ENCODE measurements around the gene TMEM63C. TPM values are rescaled to one million over a fixed set of nuclear protein-coding genes. Genes with fewer than 3 reads are reported as not detected.

TMEM63C gene
- total and polyA plus RNA-seq, 4 experiments from 2014 or later: 0.36 to 1.7 TPM; not detected in 2

DNA sequence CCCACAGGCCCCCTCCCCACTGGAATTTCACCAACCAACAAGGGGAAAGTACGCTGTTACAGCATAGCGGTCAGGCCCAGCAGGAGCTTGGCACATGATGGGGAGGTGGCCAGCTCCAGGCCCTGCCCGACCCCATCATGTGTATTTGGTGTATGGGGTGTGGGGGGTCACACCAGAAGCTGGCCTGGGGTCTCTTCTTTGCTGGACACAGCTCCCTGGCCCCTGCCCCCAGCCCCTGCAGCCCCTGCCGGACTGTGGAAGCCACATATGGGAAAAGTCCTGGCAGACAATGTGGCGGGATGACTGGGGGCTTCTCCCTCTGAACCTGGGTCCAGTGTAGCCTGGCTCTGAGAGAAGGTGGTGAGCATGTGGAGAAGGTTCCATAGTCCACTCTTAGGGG is 77.0 kb downstream of the TMEM63C start:
- Histone ChIP-seq H3K36me3 (ENCODE audit: insufficient read depth, low read length) (no peaks in the 10 kb centered on the region), H3K27me3 (ENCODE audit: insufficient read depth, low read length) (no peaks in the 10 kb centered on the region), H3K27ac (ENCODE audit: low read depth, low read length) (no peak overlapping the region), H3K9me3 (ENCODE audit: control insufficient read depth in 1 of 2, low read length in 2 of 2) (no peaks in the 10 kb centered on the region), H3K4me3 (ENCODE audit: low read length in 2 of 2) (no peak overlapping the region), H3K4me1 (ENCODE audit: insufficient read depth, low read length) (no peaks in the 10 kb centered on the region)
- H3K9me3 Mint-ChIP-seq: no peaks in the 10 kb centered on the region
- CTCF ChIA-PET (ENCODE audit: partially characterized antibody): no interaction called here
- no peak overlapping the region for H3K27ac Mint-ChIP-seq
- H3K36me3 Mint-ChIP-seq: no peaks in the 10 kb centered on the region
- intact Hi-C loops (cut with micrococcal nuclease): no loop called here
- POLR2A ChIA-PET (ENCODE audit: partially characterized antibody): no interaction called here
- no peaks in the 10 kb centered on the region for H3K4me1 Mint-ChIP-seq
- no peak for DNase-seq
- no peak overlapping the region for H3K4me3 Mint-ChIP-seq
- H3K27me3 Mint-ChIP-seq: peaks cover 4 to 20% of the 10 kb centered on the region in 2 donors

DNA sequence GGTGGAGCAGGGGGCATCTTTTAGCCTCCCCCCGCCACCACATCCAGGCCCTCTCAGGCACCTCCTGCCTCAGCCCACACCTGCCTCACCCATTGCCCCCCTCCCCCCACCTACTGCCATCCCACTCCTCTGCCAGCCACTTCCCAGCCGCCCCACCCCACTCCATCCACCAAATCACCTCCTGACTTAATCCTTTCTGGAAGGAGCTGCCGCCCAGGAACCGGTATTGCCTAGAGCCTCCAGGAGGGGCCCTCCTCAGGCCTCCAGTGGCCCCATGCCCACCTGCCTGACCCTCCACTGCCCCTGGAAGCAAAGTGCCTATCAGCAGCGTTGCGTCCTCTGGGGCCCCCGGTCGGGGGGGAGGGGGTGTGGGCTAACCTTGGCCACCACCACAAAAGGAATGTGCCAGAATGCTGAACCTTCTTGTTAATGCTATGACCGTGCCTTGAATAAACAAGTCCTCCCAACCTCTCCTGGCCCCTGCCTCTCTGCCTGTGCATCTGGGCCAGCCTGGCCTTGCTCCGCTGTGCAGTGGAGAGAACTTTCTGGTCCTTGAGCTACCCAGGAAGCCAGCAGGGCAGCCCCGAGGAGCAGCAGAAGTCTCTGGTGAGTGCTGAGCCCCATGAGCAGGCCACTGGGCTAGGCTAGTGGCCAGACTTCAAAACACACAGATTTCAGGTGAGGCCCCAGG is 77.6 kb downstream of the TMEM63C start:
- Mint-ChIP-seq H3K27ac (no peak overlapping the region), H3K27me3 (peaks cover 6 to 22% of the 10 kb centered on the region in 2 donors), H3K9me3 (no peaks in the 10 kb centered on the region), H3K4me1 (no peaks in the 10 kb centered on the region), H3K36me3 (no peaks in the 10 kb centered on the region), H3K4me3 (no peak overlapping the region)
- H3K36me3 ChIP-seq (ENCODE audit: insufficient read depth, low read length): no peaks in the 10 kb centered on the region
- CTCF ChIA-PET (ENCODE audit: partially characterized antibody): no interaction called here
- H3K4me1 ChIP-seq (ENCODE audit: insufficient read depth, low read length): no peaks in the 10 kb centered on the region
- H3K27me3 ChIP-seq (ENCODE audit: insufficient read depth, low read length): no peaks in the 10 kb centered on the region
- no peak overlapping the region for H3K4me3 ChIP-seq (ENCODE audit: low read length in 2 of 2)
- H3K27ac ChIP-seq (ENCODE audit: low read depth, low read length): no peak overlapping the region
- no peak for DNase-seq
- intact Hi-C loops (cut with micrococcal nuclease): no loop called here
- POLR2A ChIA-PET (ENCODE audit: partially characterized antibody): no interaction called here
- H3K9me3 ChIP-seq (ENCODE audit: control insufficient read depth in 1 of 2, low read length in 2 of 2): no peaks in the 10 kb centered on the region

DNA sequence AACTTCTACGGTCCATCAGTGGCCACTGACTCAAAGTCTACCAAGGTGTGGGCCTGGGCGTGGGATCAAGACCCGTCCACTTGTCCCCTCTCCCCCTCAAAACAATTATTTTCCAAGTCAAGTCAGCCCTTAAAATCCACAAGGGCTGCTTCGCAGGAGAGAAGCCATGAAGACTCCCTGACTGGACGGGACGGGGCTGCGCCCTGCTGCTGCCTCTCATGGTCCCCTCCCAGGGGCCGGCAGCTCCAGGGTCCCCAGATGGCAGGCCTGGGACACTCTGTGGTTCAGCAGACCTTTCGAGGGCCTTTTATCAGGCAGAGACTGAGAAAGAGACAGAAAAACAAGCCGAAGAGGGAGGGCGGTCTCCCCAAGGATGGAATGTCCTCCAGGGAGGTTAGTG is 78.6 kb downstream of the TMEM63C start:
- intact Hi-C loops (cut with micrococcal nuclease): no loop called here
- H3K4me3 ChIP-seq (ENCODE audit: low read length in 2 of 2): no peak overlapping the region
- ChIA-PET POLR2A (ENCODE audit: partially characterized antibody) (no interaction called here), CTCF (ENCODE audit: partially characterized antibody) (no interaction called here)
- no peaks in the 10 kb centered on the region for H3K9me3 Mint-ChIP-seq
- no peaks in the 10 kb centered on the region for H3K9me3 ChIP-seq (ENCODE audit: control insufficient read depth in 1 of 2, low read length in 2 of 2)
- no peak for DNase-seq
- H3K27ac ChIP-seq (ENCODE audit: low read depth, low read length): no peak overlapping the region
- H3K4me1 ChIP-seq (ENCODE audit: insufficient read depth, low read length): no peaks in the 10 kb centered on the region
- H3K27me3 Mint-ChIP-seq: peaks cover 6 to 23% of the 10 kb centered on the region in 2 donors
- no peaks in the 10 kb centered on the region for H3K36me3 ChIP-seq (ENCODE audit: insufficient read depth, low read length)
- no peaks in the 10 kb centered on the region for H3K36me3 Mint-ChIP-seq
- no peaks in the 10 kb centered on the region for H3K27me3 ChIP-seq (ENCODE audit: insufficient read depth, low read length)
- H3K4me1 Mint-ChIP-seq: no peaks in the 10 kb centered on the region
- no peak overlapping the region for H3K4me3 Mint-ChIP-seq
- H3K27ac Mint-ChIP-seq: no peak overlapping the region

DNA sequence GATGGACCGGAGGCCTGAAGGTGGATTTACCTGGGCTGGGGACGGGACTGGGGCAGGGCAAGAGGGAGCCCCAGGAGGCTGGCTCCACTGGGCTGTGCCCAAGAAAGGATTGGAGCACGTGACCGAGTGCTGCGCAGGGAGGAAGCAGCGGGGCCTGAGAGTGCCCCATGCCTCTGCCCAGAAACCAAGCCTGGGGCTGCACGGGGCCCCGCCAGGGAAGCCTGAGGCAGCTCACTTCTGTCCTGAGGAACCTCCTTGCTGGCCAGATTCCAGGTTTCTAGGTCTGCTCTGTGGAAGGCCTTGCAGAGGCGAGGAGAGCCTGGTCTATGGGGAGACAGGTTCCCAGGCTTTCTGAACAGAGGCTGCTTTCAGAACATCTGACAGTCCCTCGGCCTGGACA is 79.0 kb downstream of the TMEM63C start:
- intact Hi-C loops (cut with micrococcal nuclease): no loop called here

DNA sequence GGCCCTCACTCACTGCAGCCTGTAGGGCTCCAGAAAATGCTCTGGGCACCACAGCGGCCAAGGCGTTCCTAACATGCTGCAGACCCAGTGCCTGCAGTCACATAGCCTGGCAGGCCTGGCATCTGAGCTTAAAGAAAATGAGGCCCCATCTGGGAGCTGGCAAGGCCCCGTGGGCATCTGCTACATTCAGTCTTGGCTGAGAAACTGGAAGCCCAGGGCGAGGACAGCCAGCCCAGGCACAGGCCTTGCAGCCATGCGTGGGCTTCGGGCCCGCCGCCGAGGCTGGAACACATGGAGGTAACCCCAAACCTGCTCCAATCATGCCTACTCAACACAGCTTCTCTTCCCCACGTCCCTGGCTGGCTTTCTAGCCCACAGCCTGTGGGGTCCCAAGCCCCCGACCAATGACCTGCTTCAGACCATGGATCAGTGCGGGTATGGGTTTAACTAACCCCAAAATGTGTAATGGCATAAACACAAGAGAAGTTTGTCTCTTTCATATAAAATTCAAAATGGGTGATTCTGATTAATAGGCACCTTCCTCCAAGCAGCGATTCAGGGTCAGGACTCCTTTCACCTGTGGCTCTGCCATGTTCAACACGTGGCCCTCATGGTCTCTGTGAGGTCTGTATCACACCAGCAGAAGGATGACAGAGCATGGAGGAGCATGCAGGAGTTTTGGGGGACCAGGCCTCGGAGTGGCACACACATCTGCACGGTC is 83.0 kb downstream of the TMEM63C start:
- no peak overlapping the region for H3K4me3 Mint-ChIP-seq
- no peaks in the 10 kb centered on the region for H3K36me3 Mint-ChIP-seq
- no peak for DNase-seq
- Histone ChIP-seq H3K27me3 (ENCODE audit: insufficient read depth, low read length) (no peaks in the 10 kb centered on the region), H3K4me1 (ENCODE audit: insufficient read depth, low read length) (no peaks in the 10 kb centered on the region), H3K27ac (ENCODE audit: low read depth, low read length) (no peak overlapping the region), H3K4me3 (ENCODE audit: low read length in 2 of 2) (no peak overlapping the region), H3K9me3 (ENCODE audit: control insufficient read depth in 1 of 2, low read length in 2 of 2) (no peaks in the 10 kb centered on the region), H3K36me3 (ENCODE audit: insufficient read depth, low read length) (no peaks in the 10 kb centered on the region)
- H3K4me1 Mint-ChIP-seq: peaks cover 0 to 5% (median 1%) of the 10 kb centered on the region in 4 donors
- POLR2A ChIA-PET (ENCODE audit: partially characterized antibody): no interaction called here
- H3K27ac Mint-ChIP-seq: no peak overlapping the region
- intact Hi-C loops (cut with micrococcal nuclease): no loop called here
- H3K27me3 Mint-ChIP-seq: peaks cover 19 to 26% of the 10 kb centered on the region in 2 donors
- CTCF ChIA-PET (ENCODE audit: partially characterized antibody): no interaction called here
- H3K9me3 Mint-ChIP-seq: peaks cover 0 to 7% (median under 1%) of the 10 kb centered on the region in 8 donors

More for the DNA sequence above, 79.0 kb downstream of the TMEM63C start:
- no peaks in the 10 kb centered on the region for H3K4me1 ChIP-seq (ENCODE audit: insufficient read depth, low read length)
- Mint-ChIP-seq H3K4me3 (no peak overlapping the region), H3K4me1 (no peaks in the 10 kb centered on the region), H3K27me3 (peaks cover 6 to 21% of the 10 kb centered on the region in 2 donors), H3K9me3 (no peaks in the 10 kb centered on the region), H3K27ac (no peak overlapping the region), H3K36me3 (no peaks in the 10 kb centered on the region)
- H3K4me3 ChIP-seq (ENCODE audit: low read length in 2 of 2): no peak overlapping the region
- no peak for DNase-seq
- ChIA-PET POLR2A (ENCODE audit: partially characterized antibody) (no interaction called here), CTCF (ENCODE audit: partially characterized antibody) (no interaction called here)
- H3K36me3 ChIP-seq (ENCODE audit: insufficient read depth, low read length): no peaks in the 10 kb centered on the region
- H3K27ac ChIP-seq (ENCODE audit: low read depth, low read length): no peak overlapping the region
- no peaks in the 10 kb centered on the region for H3K9me3 ChIP-seq (ENCODE audit: control insufficient read depth in 1 of 2, low read length in 2 of 2)
- no peaks in the 10 kb centered on the region for H3K27me3 ChIP-seq (ENCODE audit: insufficient read depth, low read length)

DNA sequence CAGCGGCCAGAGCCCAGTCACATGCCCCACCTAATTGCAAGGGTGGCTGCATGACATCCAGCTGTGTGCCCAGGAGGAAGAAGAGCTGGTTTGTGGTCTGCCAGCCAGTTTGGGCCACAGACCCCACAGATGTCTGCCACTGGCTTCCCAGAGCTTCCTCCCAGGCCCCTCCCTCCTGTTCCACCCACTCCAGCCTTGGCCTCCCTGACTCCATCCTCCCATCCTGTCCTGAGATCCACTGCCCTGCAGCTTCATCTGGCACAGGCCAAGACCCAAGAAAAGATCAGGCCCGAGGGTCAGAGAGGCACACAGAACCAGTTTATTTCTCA is 83.6 kb downstream of the TMEM63C start:
- no peaks in the 10 kb centered on the region for H3K4me1 ChIP-seq (ENCODE audit: insufficient read depth, low read length)
- ChIA-PET POLR2A (ENCODE audit: partially characterized antibody) (no interaction called here), CTCF (ENCODE audit: partially characterized antibody) (no interaction called here)
- H3K27ac ChIP-seq (ENCODE audit: low read depth, low read length): no peak overlapping the region
- H3K4me1 Mint-ChIP-seq: peaks cover 0 to 5% (median 4%) of the 10 kb centered on the region in 4 donors
- no peak for DNase-seq
- H3K9me3 ChIP-seq (ENCODE audit: control insufficient read depth in 1 of 2, low read length in 2 of 2): no peaks in the 10 kb centered on the region
- no peak overlapping the region for H3K4me3 Mint-ChIP-seq
- peaks cover 23 to 29% of the 10 kb centered on the region in 2 donors for H3K27me3 Mint-ChIP-seq
- no peak overlapping the region for H3K27ac Mint-ChIP-seq
- no peak overlapping the region for H3K4me3 ChIP-seq (ENCODE audit: low read length in 2 of 2)
- peaks cover 0 to 7% (median under 1%) of the 10 kb centered on the region in 8 donors for H3K9me3 Mint-ChIP-seq
- intact Hi-C loops (cut with micrococcal nuclease): no loop called here
- no peaks in the 10 kb centered on the region for H3K36me3 Mint-ChIP-seq
- H3K27me3 ChIP-seq (ENCODE audit: insufficient read depth, low read length): no peaks in the 10 kb centered on the region
- no peaks in the 10 kb centered on the region for H3K36me3 ChIP-seq (ENCODE audit: insufficient read depth, low read length)

DNA sequence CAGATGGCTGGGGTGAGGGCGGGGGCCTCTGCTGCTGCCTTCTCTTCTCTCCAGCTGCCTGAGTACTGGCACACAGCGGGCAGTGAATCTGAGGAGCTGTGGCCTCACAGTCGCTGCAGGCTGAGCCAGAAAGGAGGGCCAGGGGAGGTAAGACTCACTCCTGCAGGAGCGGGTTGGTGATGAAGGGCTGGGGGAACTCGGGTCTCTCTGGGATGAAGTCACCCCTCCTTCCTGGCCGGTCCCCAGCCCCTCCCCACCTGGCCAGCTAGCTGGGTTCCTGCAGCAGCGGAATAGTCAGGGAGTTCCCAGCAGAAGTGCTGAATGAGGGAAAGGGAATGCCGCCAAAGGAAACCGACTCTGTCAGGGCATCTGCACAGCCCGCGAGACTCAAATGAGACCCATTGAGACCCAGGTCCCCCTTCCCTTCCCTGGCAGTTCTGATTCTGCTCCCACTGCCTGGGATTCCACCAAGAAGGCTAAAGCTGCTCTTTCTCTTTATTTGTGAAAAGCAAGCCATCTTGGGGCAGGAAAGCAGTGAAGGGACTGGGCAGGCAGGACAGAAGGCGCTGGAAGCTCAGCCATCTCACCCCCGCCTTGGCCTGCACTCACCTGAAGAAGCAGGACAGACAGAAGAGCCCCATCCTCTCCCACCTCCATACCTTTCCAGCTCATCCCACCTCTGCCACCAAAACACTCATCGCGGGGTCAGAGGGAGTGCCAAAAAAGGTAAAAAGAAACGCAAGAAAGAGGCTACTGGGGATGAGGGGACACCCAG is 84.2 kb downstream of the TMEM63C start:
- H3K9me3 Mint-ChIP-seq: peaks cover 0 to 7% (median under 1%) of the 10 kb centered on the region in 8 donors
- H3K9me3 ChIP-seq (ENCODE audit: control insufficient read depth in 1 of 2, low read length in 2 of 2): no peaks in the 10 kb centered on the region
- intact Hi-C loops (cut with micrococcal nuclease): no loop called here
- no peak overlapping the region for H3K27ac ChIP-seq (ENCODE audit: low read depth, low read length)
- H3K27ac Mint-ChIP-seq: no peak overlapping the region
- no peaks in the 10 kb centered on the region for H3K36me3 ChIP-seq (ENCODE audit: insufficient read depth, low read length)
- H3K4me3 Mint-ChIP-seq: no peak overlapping the region
- ChIA-PET CTCF (ENCODE audit: partially characterized antibody) (no interaction called here), POLR2A (ENCODE audit: partially characterized antibody) (no interaction called here)
- H3K36me3 Mint-ChIP-seq: no peaks in the 10 kb centered on the region
- no peaks in the 10 kb centered on the region for H3K27me3 ChIP-seq (ENCODE audit: insufficient read depth, low read length)
- H3K4me1 ChIP-seq (ENCODE audit: insufficient read depth, low read length): no peaks in the 10 kb centered on the region
- no peak overlapping the region for H3K4me3 ChIP-seq (ENCODE audit: low read length in 2 of 2)
- H3K27me3 Mint-ChIP-seq: peaks cover 25 to 30% of the 10 kb centered on the region in 2 donors
- DNase-seq: no peak
- peaks cover 0 to 5% (median 4%) of the 10 kb centered on the region in 4 donors for H3K4me1 Mint-ChIP-seq

Measured in CD4-positive, alpha-beta memory T cell (primary cell).